GM12878 (cell line): ENCODE data around the gene PCNX4. TPM values are rescaled to one million over a fixed set of nuclear protein-coding genes. Genes with fewer than 3 reads are reported as not detected.

Source experiments
- ATAC-seq: fragments of 200-7000 bp; cut with Tn5 transposase; 3 replicates; pipeline ENCODE4 v1.9.1; 2020; ENCODE audit warnings: mild to moderate bottlenecking, moderate library complexity
- BruUV-seq: library from RNA; stranded (reverse); fragments of 400-500 nt; replicated peaks from 2 replicates; lab custom pipeline; 2021; lab: Mats Ljungman, UMichigan
- CTCF ChIA-PET: fragments of 300-600 bp; sonication (Branson Sonifier 250); formaldehyde crosslinking; extraction: SDS; loops from one replicate; lab custom pipeline; 2021; ENCODE audit warnings: inconsistent platforms; lab: Yijun Ruan, JAX
- POLR2A ChIA-PET: fragments of 350-600 bp; formaldehyde crosslinking; extraction: SDS; loops from one replicate; lab custom pipeline; 2021; ENCODE audit warnings: inconsistent platforms; lab: Charles Lee
- RAD21 ChIA-PET: fragments of 300-600 bp; sonication (Branson Sonifier 250); formaldehyde crosslinking; loops from one replicate; lab custom pipeline; 2023; ENCODE audit warnings: antibody characterized with exemption; ENCODE audit not compliant: unreplicated experiment; lab: Charles Lee
- SMC1A ChIA-PET: fragments of 300-600 bp; sonication (Branson Sonifier 250); formaldehyde crosslinking; loops from one replicate; lab custom pipeline; 2023; ENCODE audit not compliant: unreplicated experiment, uncharacterized antibody; lab: Charles Lee
- DNase-seq: peaks from one replicate; pipeline ENCODE4 v3.0.0-alpha.2; 2011; ENCODE audit warnings: low read depth, low spot score
- FAIRE-seq: peaks from 3 replicates; lab custom pipeline; 2011; peaks lifted over from hg19 to GRCh38; lab: Jason Lieb, UNC
- H2AFZ ChIP-seq: 2 replicates; pipeline ENCODE4 v1.6.0; 2011; ENCODE audit warnings: low read depth, low read length, control low read depth; ENCODE audit not compliant: control insufficient read depth
- H3K27ac ChIP-seq: 2 replicates; pipeline ENCODE4 v1.5.1; 2011; ENCODE audit warnings: control low read depth; ENCODE audit not compliant: control insufficient read depth, insufficient read depth
- H3K27me3 ChIP-seq, 2 experiments: replicated peaks in 1 of 2; 2 replicates each; pipeline versions ENCODE4 v1.6.0 to v1.6.1; 2011; ENCODE audit warnings: low read length in 1 of 2; ENCODE audit not compliant: control insufficient read depth in 2 of 2, insufficient read depth in 2 of 2
- H3K36me3 ChIP-seq, 2 experiments: 2 replicates each; pipeline ENCODE4 v1.5.1; 2011; ENCODE audit warnings: low read length in 1 of 2; ENCODE audit not compliant: control insufficient read depth in 2 of 2, insufficient read depth in 2 of 2
- H3K4me1 ChIP-seq: 2 replicates; pipeline ENCODE4 v1.6.1; 2011; ENCODE audit warnings: mild to moderate bottlenecking, low read length, moderate library complexity, mixed read lengths; ENCODE audit not compliant: control insufficient read depth, insufficient read depth
- H3K4me2 ChIP-seq: 2 replicates; pipeline ENCODE4 v1.6.0; 2011; ENCODE audit warnings: control low read depth; ENCODE audit not compliant: control insufficient read depth, insufficient read depth
- H3K4me3 ChIP-seq: fragments of 200-600 bp; sonication (generic); 2 replicates; pipeline ENCODE4 v1.5.1; 2016
- H3K79me2 ChIP-seq: 2 replicates; pipeline ENCODE4 v1.6.0; 2011; ENCODE audit warnings: low read length; ENCODE audit not compliant: control insufficient read depth, insufficient read depth
- H3K9ac ChIP-seq: 2 replicates; pipeline ENCODE4 v1.8.0; 2011; ENCODE audit warnings: low read length, control low read depth, mixed read lengths; ENCODE audit not compliant: control insufficient read depth, insufficient read depth
- H3K9me3 ChIP-seq: replicated peaks from 3 replicates; pipeline ENCODE4 v1.5.1; 2011; ENCODE audit warnings: mild to moderate bottlenecking, low read length; ENCODE audit not compliant: control insufficient read depth, insufficient read depth
- H4K20me1 ChIP-seq: 2 replicates; pipeline ENCODE4 v1.6.0; 2011; ENCODE audit not compliant: control insufficient read depth, insufficient read depth
- RUNX3 ChIP-seq: IDR thresholded peaks from 2 replicates; pipeline ENCODE4 v1.6.1; 2012; ENCODE audit warnings: low read length, inconsistent platforms
- WGBS: methylation state at CpG from one replicate; pipeline ENCODE4 v1.1.6; 2016; ENCODE audit warnings: low lambda C conversion rate; ENCODE audit not compliant: insufficient replicate concordance, insufficient coverage; ENCODE audit errors: missing lambda C conversion rate; 5-methylcytosine and 5-hydroxymethylcytosine counted together
- in situ Hi-C: fragments of 300-500 bp; cut with MboI; formaldehyde crosslinking; loops from 9 replicates; pipeline ENCODE4 v1.14.3; 2018; ENCODE audit warnings: mixed read lengths
- intact Hi-C: fragments of 100-400 bp; cut with micrococcal nuclease; formaldehyde crosslinking; loops from one replicate; pipeline ENCODE4 v1.14.2; 2022; ENCODE audit not compliant: unreplicated experiment
- polyA plus RNA-seq, 11 experiments: library from polyadenylated mRNA; depleted of rRNA in 4 of 11; unstranded in 6 of 11; stranded (reverse) in 5 of 11; fragments of >200 nt; fragmentation: Nextera tagmentation in 4 of 11; fragmentation: Illumina TruSeq in 1 of 11; extraction: Ambion mirVana in 4 of 11; extraction: Trizol in 1 of 11; gene quantifications; 1 replicate in 1 of 11; 2 replicates in 10 of 11; pipeline versions ENCODE4 v1.2.1 to v1.2.3, GENCODE V29; 2011 to 2016; ENCODE audit warnings: inconsistent platforms in 2 of 11, missing spikeins in 2 of 11, low read depth in 1 of 11
- total RNA-seq, 4 experiments: library from RNA; depleted of rRNA in 3 of 4; stranded (reverse); fragments of >200 nt in 3 of 4; fragmentation: Illumina TruSeq in 1 of 4; extraction: Trizol in 1 of 4; gene quantifications; 2 replicates each; pipeline versions ENCODE4 v1.2.1 to v1.2.3, GENCODE V29; 2013 to 2021
- TF ChIP-seq, protein P1 (sequence below): fragments of 450-650 bp; formaldehyde crosslinking; IDR thresholded peaks from 2 replicates; pipeline ENCODE4 v1.5.0; 2022; ENCODE audit warnings: mild to moderate bottlenecking, missing genetic modification characterization

The PCNX4 gene
- total and polyA plus RNA-seq, 10 of the 15 experiments (the other 5 are each of a cell fraction or from before 2014, with no cell fraction given), result 13.8 to 56.6 (median 39.4) TPM

DNA sequence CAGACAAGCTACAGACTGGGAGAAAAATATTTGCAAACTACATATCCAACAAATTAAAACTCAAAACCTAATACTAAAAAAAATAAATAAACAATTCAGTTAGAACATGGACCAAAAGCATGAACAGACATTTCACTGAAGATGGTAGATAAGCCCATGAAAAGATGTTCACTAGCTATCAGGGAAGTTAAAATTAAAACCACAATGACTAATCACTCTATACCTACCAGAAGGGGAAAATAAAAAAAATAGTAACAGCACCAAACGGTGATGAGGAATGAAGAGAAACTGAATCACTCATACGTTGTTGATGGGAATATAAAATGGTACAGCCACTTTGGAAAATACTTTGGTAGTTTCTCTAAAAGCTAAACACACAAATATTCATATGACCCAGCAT lies 104.6 kb downstream of the PCNX4 start:
- Histone ChIP-seq H3K27me3 (no peaks in the 10 kb centered on the region), H3K4me3 (no peak overlapping the region), H4K20me1 (no peaks in the 10 kb centered on the region), H3K9me3 (peaks cover 11% of the 10 kb centered on the region; the same call in 2 of the 3 replicates), H3K4me1 (peaks cover 8% of the 10 kb centered on the region), H2AFZ (no peak overlapping the region; the same call in 1 of the 2 replicates), H3K27ac (no peak overlapping the region), H3K9ac (no peak overlapping the region)
- ATAC-seq, result peak; percentile 52
- no peak for FAIRE-seq
- no peak for DNase-seq
- BruUV-seq, result no TSS peak
- intact Hi-C loops, result no loop called here
- ChIA-PET RAD21 (interaction anchor here (0.7 to 3.3 kb wide), 28 partner anchors 8 to 429 kb away, joined by 3 to 22 read pairs (median 5); partner anchors contain the start of gene PPM1A), CTCF (interaction anchor here (1.0 to 6.7 kb wide), 22 partner anchors 9 to 366 kb away, joined by 3 to 61 read pairs (median 6); partner anchors contain the start of genes DHRS7 and PPM1A), POLR2A (interaction anchor here (0.7 to 19.5 kb wide), 7 partner anchors 8 to 135 kb away, joined by 3 to 241 read pairs (median 6); no protein-coding TSS in a partner anchor)
- TF ChIP-seq, protein P1, sequence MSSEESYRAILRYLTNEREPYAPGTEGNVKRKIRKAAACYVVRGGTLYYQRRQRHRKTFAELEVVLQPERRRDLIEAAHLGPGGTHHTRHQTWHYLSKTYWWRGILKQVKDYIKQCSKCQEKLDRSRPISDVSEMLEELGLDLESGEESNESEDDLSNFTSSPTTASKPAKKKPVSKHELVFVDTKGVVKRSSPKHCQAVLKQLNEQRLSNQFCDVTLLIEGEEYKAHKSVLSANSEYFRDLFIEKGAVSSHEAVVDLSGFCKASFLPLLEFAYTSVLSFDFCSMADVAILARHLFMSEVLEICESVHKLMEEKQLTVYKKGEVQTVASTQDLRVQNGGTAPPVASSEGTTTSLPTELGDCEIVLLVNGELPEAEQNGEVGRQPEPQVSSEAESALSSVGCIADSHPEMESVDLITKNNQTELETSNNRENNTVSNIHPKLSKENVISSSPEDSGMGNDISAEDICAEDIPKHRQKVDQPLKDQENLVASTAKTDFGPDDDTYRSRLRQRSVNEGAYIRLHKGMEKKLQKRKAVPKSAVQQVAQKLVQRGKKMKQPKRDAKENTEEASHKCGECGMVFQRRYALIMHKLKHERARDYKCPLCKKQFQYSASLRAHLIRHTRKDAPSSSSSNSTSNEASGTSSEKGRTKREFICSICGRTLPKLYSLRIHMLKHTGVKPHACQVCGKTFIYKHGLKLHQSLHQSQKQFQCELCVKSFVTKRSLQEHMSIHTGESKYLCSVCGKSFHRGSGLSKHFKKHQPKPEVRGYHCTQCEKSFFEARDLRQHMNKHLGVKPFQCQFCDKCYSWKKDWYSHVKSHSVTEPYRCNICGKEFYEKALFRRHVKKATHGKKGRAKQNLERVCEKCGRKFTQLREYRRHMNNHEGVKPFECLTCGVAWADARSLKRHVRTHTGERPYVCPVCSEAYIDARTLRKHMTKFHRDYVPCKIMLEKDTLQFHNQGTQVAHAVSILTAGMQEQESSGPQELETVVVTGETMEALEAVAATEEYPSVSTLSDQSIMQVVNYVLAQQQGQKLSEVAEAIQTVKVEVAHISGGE (CRISPR knock-in tag), result no peak
- peak; percentile 63; the same call in 1 of the 2 replicates for TF ChIP-seq RUNX3
- TF ChIP-seq, all 136 proteins: peak for 1
- Histone ChIP-seq H3K79me2 (no peaks in the 10 kb centered on the region), H3K4me2 (no peak overlapping the region), H3K36me3 (no peaks in the 10 kb centered on the region)
- in situ Hi-C loops, result no loop called here
- SMC1A ChIA-PET, result interaction anchor here (0.8 to 8.4 kb wide), 26 partner anchors 9 to 366 kb away, joined by 3 to 60 read pairs (median 6); partner anchors contain the start of gene PPM1A
- 18% methylated on average over 2 of the region's 2 CpGs for WGBS
